ENCODE results near the gene GHRH.

Gene GHRH

DNA sequence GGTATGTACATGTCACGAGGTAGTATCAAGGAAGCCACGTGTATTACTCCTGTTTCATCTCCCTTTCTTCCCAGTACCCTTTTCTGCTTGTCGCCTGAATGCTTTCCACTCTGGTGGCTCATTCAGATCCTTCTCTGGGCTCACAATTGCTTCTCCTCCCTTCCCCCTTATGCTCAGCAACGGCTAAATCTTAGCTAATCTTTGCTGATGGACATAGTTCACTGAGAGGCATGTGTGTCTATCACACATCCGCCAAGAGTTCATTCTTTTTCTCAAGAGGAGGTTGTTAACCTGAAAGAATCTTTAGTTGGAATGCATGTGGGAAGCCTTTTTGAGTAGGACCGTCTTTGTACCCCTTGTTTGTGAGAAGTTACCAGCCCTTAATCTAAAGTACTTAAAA lies 56.5 kb downstream of the GHRH start:
- peak; percentile 24 for DNase-seq (ENCODE audit: low read depth)

DNA sequence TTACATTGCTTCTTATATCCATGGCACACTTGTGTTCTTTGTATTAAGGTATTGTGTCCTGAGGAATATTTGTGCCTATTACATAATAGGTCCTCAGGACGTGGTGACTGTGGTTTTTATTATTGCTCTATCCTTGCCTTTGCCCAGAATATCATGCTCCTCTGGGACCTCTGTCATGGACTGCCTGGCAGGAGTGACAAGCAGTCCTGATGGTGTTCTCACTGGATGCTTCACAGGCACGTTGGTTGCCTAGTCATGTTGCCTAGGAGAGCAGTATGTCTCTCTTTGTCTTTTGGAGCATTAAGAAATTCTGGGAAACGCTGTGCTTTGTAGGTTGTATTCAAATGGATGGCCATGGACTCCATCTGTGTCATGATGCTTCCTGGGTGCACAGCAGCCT lies 57.6 kb downstream of the GHRH start:
- no peak for DNase-seq (ENCODE audit: low read depth)

DNA sequence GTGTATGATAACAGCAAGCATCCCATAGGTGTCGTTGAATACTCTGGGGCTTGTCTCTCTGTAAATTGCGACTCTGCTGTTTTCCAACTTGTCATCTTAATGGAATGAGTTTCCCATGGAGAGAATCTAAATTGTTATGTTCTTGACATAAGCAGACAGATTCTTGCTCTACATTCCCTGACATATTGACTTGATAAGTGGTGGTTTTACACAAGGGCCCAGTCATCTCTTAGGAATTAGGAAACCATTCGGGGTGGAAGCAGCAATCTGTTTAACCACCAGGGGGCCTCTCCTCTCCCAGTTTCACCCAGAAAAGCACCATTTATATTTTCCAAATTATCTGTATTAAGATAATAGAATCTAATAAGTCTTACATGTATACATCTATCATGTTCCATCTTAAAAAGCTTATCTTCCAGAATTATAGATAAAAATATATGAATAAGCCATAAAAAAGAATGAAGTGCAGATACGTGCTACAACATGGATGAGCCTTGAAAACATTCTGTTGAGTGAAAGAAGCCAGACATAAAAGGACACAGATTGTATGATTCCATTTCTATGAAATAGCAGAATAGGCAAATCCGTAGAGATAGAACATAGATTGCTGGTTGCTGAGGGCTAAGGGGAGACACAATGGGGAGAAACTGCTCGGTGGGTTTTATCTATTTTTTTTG lies 59.2 kb downstream of the GHRH start:
- DNase-seq (ENCODE audit: low read depth), result peak; percentile 98

DNA sequence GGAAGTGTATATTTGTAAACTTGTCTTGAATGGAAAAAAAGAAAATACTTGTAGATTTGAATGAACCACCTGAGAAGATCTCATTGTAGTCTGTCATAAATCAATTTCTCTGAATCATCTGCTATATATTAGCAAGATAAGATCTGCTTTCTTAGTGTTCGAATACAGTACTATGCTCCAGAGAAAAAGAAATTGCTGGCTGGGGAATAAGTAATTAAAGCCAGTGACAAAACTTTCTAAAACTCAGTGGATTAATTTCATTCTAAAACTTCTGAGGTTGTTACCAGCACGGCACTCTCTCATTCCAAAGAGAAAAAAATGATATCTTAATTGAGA lies 59.8 kb downstream of the GHRH start:
- no peak for DNase-seq (ENCODE audit: low read depth)

All from iris pigment epithelial cell (primary cell).